Neuronal stem cell (in vitro differentiated cells): ENCODE data around the gene GMCL2. TPM values are rescaled to one million over a fixed set of nuclear protein-coding genes. Genes with fewer than 3 reads are reported as not detected.

Experiments used
- DNase-seq: peaks from one replicate; pipeline ENCODE4 v3.0.0-alpha.2; 2013; ENCODE audit warnings: low spot score
- H2AFZ ChIP-seq: one replicate; pipeline ENCODE4 v1.6.1; 2013; ENCODE audit warnings: mild to moderate bottlenecking, low read length, inconsistent platforms
- H2AK5ac ChIP-seq: 2 replicates; pipeline ENCODE4 v1.6.1; 2013; ENCODE audit warnings: low read depth, mild to moderate bottlenecking, inconsistent platforms, low read length, moderate library complexity, mixed read lengths
- H2BK120ac ChIP-seq: 2 replicates; pipeline ENCODE4 v1.6.1; 2013; ENCODE audit warnings: low read depth, mild to moderate bottlenecking, inconsistent platforms, low read length, moderate library complexity, mixed read lengths
- H2BK12ac ChIP-seq: one replicate; pipeline ENCODE4 v1.6.1; 2013; ENCODE audit warnings: low read length, inconsistent platforms
- H2BK15ac ChIP-seq: 2 replicates; pipeline ENCODE4 v1.6.1; 2013; ENCODE audit warnings: mild to moderate bottlenecking, low read length, inconsistent platforms, mixed read lengths
- H2BK5ac ChIP-seq: one replicate; pipeline ENCODE4 v1.6.1; 2013; ENCODE audit warnings: inconsistent platforms, mild to moderate bottlenecking, low read length, moderate library complexity
- H3K14ac ChIP-seq: one replicate; pipeline ENCODE4 v1.6.1; 2013; ENCODE audit warnings: low read length, inconsistent platforms
- H3K18ac ChIP-seq: 2 replicates; pipeline ENCODE4 v1.6.1; 2013; ENCODE audit warnings: low read length, inconsistent platforms
- H3K23ac ChIP-seq: 2 replicates; pipeline ENCODE4 v1.6.1; 2013; ENCODE audit warnings: low read depth, mild to moderate bottlenecking, mixed read lengths, low read length, inconsistent platforms; ENCODE audit not compliant: poor library complexity
- H3K27ac ChIP-seq: replicated peaks from 3 replicates; pipeline ENCODE4 v1.5.1; 2013; ENCODE audit warnings: low read length, inconsistent platforms
- H3K27me3 ChIP-seq, 3 experiments: 2 replicates each; pipeline ENCODE4 v1.6.1; 2013; ENCODE audit warnings: low read length in 3 of 3, mild to moderate bottlenecking in 2 of 3, inconsistent platforms in 1 of 3, low read depth in 1 of 3, mixed read lengths in 1 of 3, moderate library complexity in 1 of 3; ENCODE audit not compliant: control insufficient read depth in 3 of 3, insufficient read depth in 3 of 3
- H3K36me3 ChIP-seq, 2 donors: replicated peaks in 1 of 2; 2 replicates each; pipeline ENCODE4 v1.6.1; 2013; ENCODE audit warnings: low read length in 2 of 2; ENCODE audit not compliant: control insufficient read depth in 2 of 2, insufficient read depth in 2 of 2
- H3K4ac ChIP-seq: 2 replicates; pipeline ENCODE4 v1.6.1; 2013; ENCODE audit warnings: inconsistent platforms, mild to moderate bottlenecking, low read length, moderate library complexity
- H3K4me1 ChIP-seq, 2 donors: 1 replicate in 1 of 2; 2 replicates in 1 of 2; pipeline ENCODE4 v1.6.1; 2013; ENCODE audit warnings: low read length in 2 of 2, low read depth in 1 of 2; ENCODE audit not compliant: control insufficient read depth in 2 of 2, insufficient read depth in 1 of 2
- H3K4me2 ChIP-seq: one replicate; pipeline ENCODE4 v1.6.1; 2013; ENCODE audit warnings: mild to moderate bottlenecking, low read length, inconsistent platforms; ENCODE audit not compliant: insufficient read depth, poor library complexity, severe bottlenecking
- H3K4me3 ChIP-seq, 2 donors: 2 replicates each; pipeline ENCODE4 v1.5.1; 2013; ENCODE audit warnings: low read length in 2 of 2, mild to moderate bottlenecking in 2 of 2, inconsistent platforms in 1 of 2, moderate library complexity in 1 of 2
- H3K79me1 ChIP-seq: one replicate; pipeline ENCODE4 v1.6.1; 2013; ENCODE audit warnings: low read depth, mild to moderate bottlenecking, inconsistent platforms, low read length, moderate library complexity
- H3K9ac ChIP-seq: one replicate; pipeline ENCODE4 v1.6.1; 2013; ENCODE audit warnings: mild to moderate bottlenecking, low read depth, low read length, inconsistent platforms; ENCODE audit not compliant: poor library complexity
- H3K9me3 ChIP-seq, 2 donors: replicated peaks in 1 of 2; 2 replicates each; pipeline versions ENCODE3 to v1.6.1; 2013; ENCODE audit warnings: low read length in 2 of 2, mild to moderate bottlenecking in 2 of 2, inconsistent platforms in 1 of 2, low read depth in 1 of 2, mixed read lengths in 1 of 2, moderate library complexity in 1 of 2; ENCODE audit not compliant: control insufficient read depth in 2 of 2, insufficient read depth in 1 of 2
- H4K8ac ChIP-seq: one replicate; pipeline ENCODE4 v1.6.1; 2013; ENCODE audit warnings: low read depth, mild to moderate bottlenecking, inconsistent platforms, low read length, moderate library complexity
- H4K91ac ChIP-seq: one replicate; pipeline ENCODE4 v1.6.1; 2013; ENCODE audit warnings: low read length, low read depth, mild to moderate bottlenecking, inconsistent platforms; ENCODE audit not compliant: poor library complexity
- WGBS, 2 donors: extraction: QIAGEN DNeasy Blood & Tissue Kit; methylation state at CpG; one replicate each; pipeline ENCODE4 v1.1.7; 2013; ENCODE audit warnings: missing lambda C conversion rate in 2 of 2, mixed read lengths in 1 of 2; ENCODE audit not compliant: insufficient read length in 2 of 2, insufficient replicate concordance in 1 of 2; ENCODE audit errors: extremely low coverage in 2 of 2; 5-methylcytosine and 5-hydroxymethylcytosine counted together
- polyA plus RNA-seq, 2 experiments: library from polyadenylated mRNA; stranded (reverse); fragments of 200-250 nt; gene quantifications; one replicate each; pipeline ENCODE4 v1.2.3, GENCODE V29; 2013

The GMCL2 gene
- polyA plus RNA-seq (2013, experiment 1 of 2) = not detected
- not detected for polyA plus RNA-seq (2013, experiment 2 of 2)

DNA sequence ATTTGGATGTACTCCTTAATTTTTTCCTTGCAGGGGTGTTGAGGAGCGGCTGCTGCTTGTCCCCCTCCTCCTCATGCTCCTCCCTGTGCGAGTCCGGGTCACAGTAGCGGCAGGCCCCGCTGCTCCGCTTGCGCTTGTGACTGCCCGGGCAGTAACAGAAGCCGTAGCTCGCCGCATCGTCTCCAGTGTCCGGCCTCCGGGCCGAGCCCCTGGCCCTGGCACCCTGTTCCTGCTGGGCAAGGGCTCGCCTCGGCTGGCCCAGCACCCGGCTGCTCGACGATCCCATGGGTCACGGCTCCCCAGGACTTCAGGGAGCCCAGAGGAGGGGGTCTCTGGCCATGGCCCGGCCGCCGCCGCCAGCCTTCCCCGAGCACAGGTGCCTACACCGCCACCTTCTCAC is at the start of gene GMCL2:
GMCL2 (minus strand) TSS at position 358 of the 400 bp plus-strand sequence; CDS start at position 286, 72 bp downstream.
- Histone ChIP-seq H3K18ac (peak within 1 kb of the TSS; percentile 38), H2AK5ac (no peak within 1 kb of the TSS), H3K14ac (no peak within 1 kb of the TSS), H3K36me3 (no peaks in the 10 kb centered on the region), H3K27ac (no peak within 1 kb of the TSS), H2BK12ac (no peak within 1 kb of the TSS), H2BK5ac (no peak within 1 kb of the TSS), H3K79me1 (no peaks in the 10 kb centered on the region), H3K4ac (no peak within 1 kb of the TSS), H3K23ac (no peak within 1 kb of the TSS), H2BK15ac (no peak within 1 kb of the TSS), H3K4me2 (no peak within 1 kb of the TSS), H3K9ac (no peak within 1 kb of the TSS), H4K91ac (no peak within 1 kb of the TSS), H2BK120ac (no peak within 1 kb of the TSS), H3K4me1 (peaks cover 0 to 2% of the 10 kb centered on the region in 2 donors), H3K4me3 (no peak within 1 kb of the TSS), H2AFZ (no peak within 1 kb of the TSS), H4K8ac (no peak within 1 kb of the TSS), H3K9me3 (no peaks in the 10 kb centered on the region), H3K27me3 (peaks cover 0 to 3% (median 0%) of the 10 kb centered on the region in 3 experiments)
- no peak for DNase-seq
- WGBS, 2 donors = no CpG with 5 or more reads among the region's 27 CpGs

- H4K91ac ChIP-seq = no peak overlapping the region
- no peak overlapping the region for H3K14ac ChIP-seq
- no peak overlapping the region for H3K4ac ChIP-seq
- H3K23ac ChIP-seq = no peak overlapping the region
- DNase-seq = no peak
- no peak overlapping the region for H2BK120ac ChIP-seq
- H3K9ac ChIP-seq = no peak overlapping the region
- no peak overlapping the region for H3K4me3 ChIP-seq
- H3K27me3 ChIP-seq = no peaks in the 10 kb centered on the region
- no peak overlapping the region for H2BK5ac ChIP-seq
- H3K4me2 ChIP-seq = no peak overlapping the region
- H2AK5ac ChIP-seq = no peak overlapping the region
- peaks cover 5 to 17% of the 10 kb centered on the region in 2 donors for H3K4me1 ChIP-seq
- H3K27ac ChIP-seq = no peak overlapping the region
- H4K8ac ChIP-seq = no peak overlapping the region
- H3K9me3 ChIP-seq = no peaks in the 10 kb centered on the region
- H3K79me1 ChIP-seq = peaks cover 4% of the 10 kb centered on the region
- no peak overlapping the region for H3K18ac ChIP-seq
- no peaks in the 10 kb centered on the region for H3K36me3 ChIP-seq
- no peak overlapping the region for H2AFZ ChIP-seq
- no CpG with 5 or more reads among the region's 4 CpGs for WGBS, 2 donors
- no peak overlapping the region for H2BK12ac ChIP-seq
- H2BK15ac ChIP-seq = no peak overlapping the region
Observed at GRCh38 chr5:178236679-178237078, 49.5 kb upstream of the GMCL2 start.

GRCh38 chr5:178236126-178236525 is 49.0 kb upstream of the GMCL2 start:
- Histone ChIP-seq H3K18ac (no peak overlapping the region), H3K79me1 (peaks cover 9% of the 10 kb centered on the region), H3K27ac (no peak overlapping the region), H3K27me3 (no peaks in the 10 kb centered on the region), H4K91ac (no peak overlapping the region), H4K8ac (no peak overlapping the region), H3K4me2 (no peak overlapping the region), H2BK5ac (no peak overlapping the region), H2AFZ (no peak overlapping the region), H3K9me3 (no peaks in the 10 kb centered on the region), H3K23ac (no peak overlapping the region), H3K9ac (no peak overlapping the region), H3K36me3 (peaks cover 2 to 5% of the 10 kb centered on the region in 2 donors), H3K14ac (no peak overlapping the region), H2AK5ac (no peak overlapping the region), H3K4ac (no peak overlapping the region), H3K4me1 (peaks cover 10 to 21% of the 10 kb centered on the region in 2 donors), H2BK120ac (no peak overlapping the region), H2BK15ac (no peak overlapping the region), H3K4me3 (no peak overlapping the region), H2BK12ac (no peak overlapping the region)
- WGBS, 2 donors = no CpG with 5 or more reads among the region's 9 CpGs
- no peak for DNase-seq

GRCh38 chr5:178235588-178235974 is 48.4 kb upstream of the GMCL2 start:
- H3K4me3 ChIP-seq = peak overlapping the region in 1 of 2 donors; percentile 58

More at GRCh38 chr5:178235588-178235974, 48.4 kb upstream of the GMCL2 start:
- no peaks in the 10 kb centered on the region for H3K9me3 ChIP-seq
- no peak overlapping the region for H3K18ac ChIP-seq
- H3K9ac ChIP-seq = no peak overlapping the region
- H3K23ac ChIP-seq = no peak overlapping the region
- H3K36me3 ChIP-seq = peaks cover 5 to 10% of the 10 kb centered on the region in 2 donors
- no peak overlapping the region for H4K91ac ChIP-seq
- peaks cover 9% of the 10 kb centered on the region for H3K79me1 ChIP-seq
- H3K27ac ChIP-seq = no peak overlapping the region
- no peak overlapping the region for H2BK12ac ChIP-seq
- no peak overlapping the region for H3K14ac ChIP-seq
- no CpG with 5 or more reads among the region's 3 CpGs for WGBS, 2 donors
- H2BK15ac ChIP-seq = no peak overlapping the region
- no peak overlapping the region for H2BK120ac ChIP-seq
- H3K4ac ChIP-seq = no peak overlapping the region
- no peak for DNase-seq
- H4K8ac ChIP-seq = no peak overlapping the region
- no peak overlapping the region for H2AFZ ChIP-seq
- H2BK5ac ChIP-seq = no peak overlapping the region
- H3K27me3 ChIP-seq = no peaks in the 10 kb centered on the region
- peak overlapping the region; percentile 19 for H2AK5ac ChIP-seq
- peaks cover 10 to 22% of the 10 kb centered on the region in 2 donors for H3K4me1 ChIP-seq
- H3K4me2 ChIP-seq = no peak overlapping the region
